HG03097 (cell line): Measurements from ENCODE around the gene SERPINA4.

Experiments used
- ATAC-seq: cut with Tn5 transposase; IDR thresholded peaks from one replicate; pipeline ENCODE4 v1.9.1; 2021; ENCODE audit not compliant: unreplicated experiment, low FRiP score

The SERPINA4 gene, protein sequence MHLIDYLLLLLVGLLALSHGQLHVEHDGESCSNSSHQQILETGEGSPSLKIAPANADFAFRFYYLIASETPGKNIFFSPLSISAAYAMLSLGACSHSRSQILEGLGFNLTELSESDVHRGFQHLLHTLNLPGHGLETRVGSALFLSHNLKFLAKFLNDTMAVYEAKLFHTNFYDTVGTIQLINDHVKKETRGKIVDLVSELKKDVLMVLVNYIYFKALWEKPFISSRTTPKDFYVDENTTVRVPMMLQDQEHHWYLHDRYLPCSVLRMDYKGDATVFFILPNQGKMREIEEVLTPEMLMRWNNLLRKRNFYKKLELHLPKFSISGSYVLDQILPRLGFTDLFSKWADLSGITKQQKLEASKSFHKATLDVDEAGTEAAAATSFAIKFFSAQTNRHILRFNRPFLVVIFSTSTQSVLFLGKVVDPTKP

DNA sequence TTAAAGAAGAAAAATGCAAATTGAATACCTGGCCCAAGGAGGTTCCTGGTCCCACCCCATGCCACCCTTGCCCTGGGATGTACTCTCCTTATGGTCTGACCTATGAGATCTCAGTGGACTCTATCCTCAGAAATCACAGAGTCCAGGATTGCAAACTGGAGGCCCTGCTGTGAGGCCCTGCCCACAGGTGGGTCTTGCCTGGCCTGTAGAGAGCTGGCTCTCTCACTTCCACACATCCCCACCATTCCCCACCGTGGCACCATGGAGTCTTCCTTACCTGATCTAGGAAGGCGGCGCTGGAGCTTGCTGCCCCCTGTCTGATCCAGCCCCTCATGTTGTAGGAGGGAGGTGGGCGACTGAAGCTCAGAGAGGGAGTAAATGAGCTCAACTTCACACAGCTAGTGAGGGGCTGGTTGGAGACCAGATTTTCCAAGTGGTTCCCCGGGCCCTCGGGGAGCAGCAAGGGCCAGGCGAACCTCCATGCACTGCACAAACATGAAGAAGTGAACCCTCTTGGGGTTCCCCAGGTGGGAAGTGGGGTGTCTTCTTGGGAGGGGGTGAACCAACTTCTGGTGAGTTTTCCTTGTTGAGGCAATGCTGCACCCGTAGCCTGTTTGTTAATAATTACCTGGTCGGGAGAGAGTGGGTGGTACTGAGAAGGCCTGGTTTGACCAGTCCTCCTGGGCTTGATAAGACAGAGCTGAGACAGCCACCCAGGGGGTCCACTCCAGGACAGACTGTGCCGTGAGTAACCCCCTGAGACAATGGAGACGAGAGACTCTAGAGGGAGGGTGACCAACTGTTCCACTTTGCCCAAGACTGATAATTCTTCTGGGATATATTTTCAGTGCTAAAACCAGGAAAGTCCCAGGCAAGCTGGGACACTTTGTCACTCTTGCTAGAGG is at the start of gene SERPINA4:
Gene SERPINA4 (plus strand): TSS at position 692 of the 905 bp plus-strand sequence. CDS start 2,041 bp downstream, outside the sequence.
- no peak for ATAC-seq

DNA sequence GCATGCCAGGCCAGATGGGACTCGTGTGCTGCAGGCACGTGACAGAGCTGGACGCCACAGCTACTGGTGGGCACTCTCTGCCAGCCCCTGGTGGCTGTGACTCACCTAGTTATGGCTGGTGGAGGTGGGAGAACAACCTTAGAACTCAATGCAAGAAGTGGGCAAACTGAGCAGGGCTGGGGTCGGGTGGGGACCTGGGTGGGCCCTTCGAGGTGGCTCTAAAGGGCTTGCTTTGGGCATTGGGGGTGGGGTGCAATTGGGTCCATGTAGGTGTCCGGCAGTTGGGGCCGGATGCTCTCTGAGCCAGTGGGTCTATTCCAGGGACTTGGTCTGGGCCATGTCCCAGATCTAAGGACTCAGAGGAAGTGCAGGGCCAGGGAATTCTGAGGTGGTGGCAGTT is 46.9 kb upstream of the SERPINA4 start:
- ATAC-seq: no peak

DNA sequence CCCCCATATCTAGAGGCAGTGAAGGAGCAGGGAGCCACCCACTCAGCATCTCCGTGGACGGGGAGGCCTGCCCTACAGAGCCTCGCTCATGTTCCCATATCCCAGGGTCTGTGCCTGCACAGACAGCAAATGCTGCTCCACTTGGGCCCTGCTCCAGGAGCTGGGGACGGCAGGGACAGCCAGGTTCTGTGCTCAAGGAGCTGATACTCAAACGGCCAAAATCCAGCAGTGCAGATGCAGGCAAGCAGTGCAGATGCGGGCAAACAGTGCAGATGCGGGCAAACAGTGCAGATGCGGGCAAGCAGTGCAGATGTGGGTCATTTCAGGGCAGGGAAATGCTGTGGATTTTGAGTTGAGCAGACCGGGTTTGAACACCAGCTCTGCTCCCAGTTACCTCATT is 45.8 kb upstream of the SERPINA4 start:
- ATAC-seq: no peak

DNA sequence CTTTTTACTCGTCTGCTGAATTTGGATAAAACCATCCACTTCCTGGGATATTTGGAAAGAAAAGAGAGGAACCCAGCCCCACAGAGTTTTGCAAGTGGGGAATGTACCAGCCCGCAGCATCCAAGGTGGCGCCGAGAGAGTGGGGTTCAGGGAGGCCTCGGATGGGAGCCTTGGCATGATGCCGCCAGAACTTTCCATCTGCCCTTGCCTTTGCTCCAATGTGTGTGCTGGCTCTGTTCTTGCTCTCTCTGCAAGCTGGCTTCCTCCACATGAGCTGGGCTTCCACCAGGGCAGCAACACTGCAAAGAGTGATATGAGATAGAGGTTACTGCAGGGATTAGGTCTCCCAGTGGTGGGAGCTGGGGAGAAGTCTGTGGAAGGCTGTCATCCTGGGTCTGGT is 45.4 kb upstream of the SERPINA4 start:
- ATAC-seq: no peak

DNA sequence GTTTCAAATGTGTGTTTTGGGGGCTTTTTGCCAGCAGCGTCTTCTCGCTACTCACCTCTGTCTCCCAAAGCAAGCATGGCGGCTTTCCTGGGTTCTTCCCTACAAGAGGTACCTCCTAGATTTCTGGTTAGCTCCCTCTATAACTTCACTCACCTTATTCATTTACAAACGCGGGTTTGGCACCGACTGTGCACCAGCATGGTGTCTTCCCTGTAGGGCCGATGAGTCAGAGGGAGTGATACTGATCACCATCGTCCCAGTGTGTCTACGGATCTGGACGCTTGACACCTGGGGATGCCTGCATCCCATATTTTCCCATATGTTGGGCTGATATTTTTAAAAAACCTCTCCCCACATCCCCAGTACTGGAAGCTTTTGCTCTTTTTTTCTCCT is 44.0 kb upstream of the SERPINA4 start:
- ATAC-seq: no peak

DNA sequence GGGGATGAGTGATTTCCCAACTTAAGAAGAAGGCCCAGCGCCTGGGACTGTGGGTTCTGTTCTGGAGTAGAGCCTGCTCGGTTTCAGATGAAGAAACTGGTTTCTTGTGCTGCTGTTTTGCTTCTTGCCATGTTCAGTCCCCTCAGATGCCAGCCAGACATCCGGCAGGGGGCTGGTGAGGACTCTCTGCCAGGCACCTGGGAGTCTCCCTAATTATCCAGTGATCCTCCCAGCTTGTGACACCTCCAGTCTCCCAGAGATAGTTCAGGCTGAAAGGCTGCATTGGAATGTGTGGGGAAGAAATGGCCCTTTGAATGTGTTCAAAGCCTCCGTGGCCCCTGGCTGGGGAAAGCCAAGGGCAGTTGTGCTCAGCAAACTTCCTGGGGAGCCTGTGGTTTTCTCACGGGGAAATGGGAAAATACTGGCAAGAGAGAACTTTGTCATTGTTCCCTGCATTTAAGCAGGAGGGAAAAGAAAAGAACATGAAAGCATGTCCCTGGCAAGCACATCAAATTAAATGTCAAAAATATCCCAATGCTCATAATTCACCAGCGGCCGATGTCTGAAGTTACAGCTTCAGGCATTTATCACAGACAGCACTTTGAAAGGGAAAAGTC is 43.5 kb upstream of the SERPINA4 start:
- no peak for ATAC-seq

GRCh38 chr14:94521375-94522114 is 39.7 kb upstream of the SERPINA4 start:
- no peak for ATAC-seq

DNA sequence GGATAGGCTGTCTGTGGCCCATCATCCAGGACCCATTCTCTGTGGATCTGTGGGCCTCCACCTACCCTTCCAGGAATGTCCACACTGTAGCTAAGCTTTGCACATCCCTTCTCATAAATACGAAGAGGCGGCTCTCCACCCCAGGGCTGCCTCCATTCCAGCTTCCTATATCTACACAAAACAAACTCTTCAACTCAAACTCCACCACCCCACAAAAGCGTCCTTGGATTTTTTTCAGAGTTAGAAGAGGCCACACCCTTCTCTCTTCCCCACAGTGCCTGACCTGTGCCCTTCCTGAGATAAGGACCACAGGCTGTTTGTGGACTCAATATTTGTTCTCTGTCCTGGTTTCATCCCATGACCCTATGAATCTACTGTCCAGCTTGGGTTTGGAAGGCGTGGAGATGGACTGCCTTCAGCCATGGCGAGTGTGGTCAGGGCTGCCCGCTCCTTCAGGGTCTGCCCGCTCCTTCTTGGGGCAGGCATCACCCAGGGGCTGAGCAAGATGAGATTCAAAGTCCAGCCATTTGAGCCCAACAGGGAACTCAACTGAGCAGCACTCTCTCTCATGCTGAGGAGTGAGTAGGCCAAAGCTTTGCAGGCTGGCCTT is 39.0 kb upstream of the SERPINA4 start:
- no peak for ATAC-seq

DNA sequence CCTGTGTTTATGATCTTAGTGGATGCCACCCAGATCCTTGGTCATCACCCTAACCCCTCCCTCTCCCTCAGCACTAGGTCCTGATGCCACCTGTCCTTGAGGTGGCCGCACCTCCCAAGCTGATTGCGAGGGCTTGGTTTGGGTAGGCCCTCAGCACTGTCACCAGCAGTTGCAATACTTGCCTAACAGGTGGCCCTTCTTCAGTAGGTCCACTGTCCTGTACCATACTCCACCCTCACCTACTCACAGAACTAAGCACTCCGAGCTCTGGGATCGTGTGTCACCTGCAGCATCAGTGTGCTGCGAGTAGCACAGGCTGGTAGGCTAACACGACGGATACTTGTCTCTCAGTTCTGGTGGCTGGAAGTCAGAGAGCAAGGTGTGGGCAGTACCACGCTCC is 38.0 kb upstream of the SERPINA4 start:
- ATAC-seq: no peak

DNA sequence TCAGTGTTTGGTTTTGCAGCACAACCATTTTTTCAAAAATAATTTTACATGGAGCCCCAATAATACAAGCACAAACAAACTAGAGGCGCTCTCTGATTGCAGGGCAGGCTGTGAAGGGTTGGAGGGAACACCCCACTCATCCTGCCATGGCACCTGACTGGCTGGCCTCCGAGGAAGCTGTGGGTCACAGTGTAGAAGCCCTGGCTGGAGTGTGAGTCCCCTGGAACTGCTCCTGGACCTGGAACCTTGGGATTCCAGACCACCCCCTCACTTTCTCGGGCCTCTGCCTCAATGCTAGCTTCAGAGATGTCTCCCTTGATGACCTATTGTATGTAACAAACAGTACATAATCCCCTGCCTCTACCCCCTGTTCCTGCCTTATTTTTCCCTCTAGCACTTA is 37.1 kb upstream of the SERPINA4 start:
- ATAC-seq: no peak

DNA sequence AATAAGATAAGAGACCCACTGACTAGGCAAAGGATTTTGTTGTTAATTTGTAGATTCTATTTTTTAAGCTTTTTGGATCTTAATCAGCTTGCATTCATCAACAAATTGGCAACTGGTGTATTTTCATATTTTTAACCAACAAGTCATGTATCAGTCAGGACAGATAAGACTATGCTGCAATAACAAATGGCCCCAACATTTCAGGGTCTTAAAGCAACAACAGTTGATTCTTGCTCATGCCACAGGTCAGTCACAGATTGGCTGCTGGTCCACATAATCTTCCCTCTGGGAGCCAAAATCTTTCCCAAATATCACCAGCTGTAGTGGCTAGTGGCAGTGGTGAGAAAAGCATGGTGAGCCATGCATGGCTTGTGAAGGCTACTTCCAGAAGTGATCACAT is 30.1 kb upstream of the SERPINA4 start:
- ATAC-seq: no peak

GRCh38 chr14:94532447-94532846 is 28.8 kb upstream of the SERPINA4 start:
- ATAC-seq: no peak

DNA sequence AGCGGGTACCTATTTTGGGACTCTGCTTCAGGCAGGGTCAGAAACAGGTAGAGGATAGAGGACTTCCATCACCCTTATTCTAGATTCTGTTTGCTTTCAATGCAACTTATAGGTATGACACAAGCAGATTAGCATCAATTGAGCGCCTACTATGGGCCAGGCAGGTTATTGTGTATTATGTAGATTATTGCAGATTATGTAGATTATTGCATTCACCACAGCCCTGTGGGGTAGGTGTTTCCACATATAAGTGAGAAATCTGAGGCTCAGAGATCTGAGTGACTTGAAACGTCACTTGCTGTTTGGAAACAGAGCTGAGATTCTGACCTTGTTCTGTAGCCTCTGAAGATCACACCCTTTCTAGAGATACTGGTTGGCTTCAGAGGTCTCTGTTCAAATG is 25.7 kb upstream of the SERPINA4 start:
- no peak for ATAC-seq

- ATAC-seq: no peak
Observed at GRCh38 chr14:94536836-94537235, 24.4 kb upstream of the SERPINA4 start.

DNA sequence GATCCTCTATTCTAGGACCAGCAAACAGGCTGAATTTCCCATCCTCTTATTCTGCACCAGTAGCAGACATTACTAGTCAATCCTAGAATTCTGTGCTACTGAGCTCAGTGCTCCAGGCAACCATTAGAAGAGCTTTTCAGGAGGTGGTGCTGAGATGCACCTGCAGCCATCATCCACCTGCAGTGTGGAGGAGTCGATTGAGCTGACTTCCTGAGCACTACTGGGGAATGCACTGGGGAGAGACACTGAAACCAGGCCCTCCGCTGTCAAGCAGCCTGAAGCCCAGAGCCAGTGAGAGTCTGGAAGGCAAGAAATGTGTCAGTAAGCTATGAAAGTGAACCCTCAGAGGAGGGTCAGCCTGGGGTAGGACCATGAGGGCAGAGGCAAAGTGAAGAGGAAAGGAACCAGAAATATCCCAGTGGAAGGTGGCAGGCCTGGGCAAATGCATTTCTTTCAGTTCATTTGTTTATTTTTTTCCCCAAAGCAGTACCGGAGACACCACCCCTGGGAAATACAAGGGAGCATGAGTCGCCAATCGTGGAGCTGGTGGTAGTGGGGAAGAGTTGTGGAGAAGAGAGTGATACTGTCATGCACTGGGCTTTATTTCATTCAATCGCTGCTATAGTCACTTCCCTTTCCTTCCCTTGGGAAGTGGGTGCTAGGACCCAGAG is 23.0 kb upstream of the SERPINA4 start:
- ATAC-seq: no peak

GRCh38 chr14:94539181-94539580 is 22.1 kb upstream of the SERPINA4 start:
- ATAC-seq: no peak

GRCh38 chr14:94540031-94540794 is 21.0 kb upstream of the SERPINA4 start:
- ATAC-seq: no peak

- ATAC-seq: no peak
Observed at GRCh38 chr14:94541234-94541975, 19.8 kb upstream of the SERPINA4 start.
